Parietal lobe (tissue), 1 donor: ENCODE measurements around the gene EVI5L. TPM values are rescaled to one million over a fixed set of nuclear protein-coding genes. Genes with fewer than 3 reads are reported as not detected.

Experiments used
- total RNA-seq: library from RNA; depleted of rRNA; stranded (reverse); fragments of >200 nt; gene quantifications from one replicate; pipeline ENCODE4 v1.2.3, GENCODE V29; 2014

EVI5L gene
- 57.0 TPM for total RNA-seq

DNA sequence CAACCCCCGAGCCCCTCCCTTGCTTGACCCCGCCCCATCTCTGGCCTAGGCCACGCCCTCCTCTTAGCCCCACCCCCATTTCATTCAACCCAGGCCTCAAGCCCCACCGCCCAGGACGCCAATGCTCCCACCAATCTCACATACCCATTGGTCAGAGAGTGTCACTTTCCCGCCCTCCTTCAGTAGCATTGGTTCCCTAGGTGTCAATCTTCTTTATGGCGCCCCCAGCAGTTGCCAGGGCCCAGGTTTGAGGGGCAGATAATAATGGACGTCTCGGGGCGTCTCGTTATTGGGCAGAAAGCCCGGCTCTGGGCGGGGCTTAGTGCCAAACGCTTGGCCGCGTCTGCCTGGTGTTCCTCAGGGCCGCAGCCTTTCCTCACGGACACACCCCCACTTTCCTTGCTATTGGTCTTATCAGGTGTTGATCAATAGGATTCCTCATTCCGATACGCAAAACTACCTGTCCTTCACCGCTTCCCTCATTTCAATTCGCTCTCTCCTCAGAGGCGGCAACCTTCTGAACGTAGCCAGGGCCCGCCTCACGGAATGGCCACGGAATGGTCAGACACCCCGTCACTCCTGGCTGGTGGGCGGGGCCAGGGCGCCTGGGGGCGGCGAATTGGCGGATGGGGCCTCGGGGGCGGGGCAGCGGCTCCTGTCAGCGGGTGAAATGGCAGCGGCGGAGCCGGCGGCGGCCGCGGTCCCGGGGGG lies at the start of gene EVI5L:
Gene EVI5L, plus strand, starts transcription at position 658 of the 711 bp plus-strand sequence. CDS start 16,325 bp downstream, outside the sequence.

GRCh38 chr19:7874076-7874896 lies 44.3 kb downstream of the EVI5L start, which contains the start of gene PRR36:
Gene PRR36, minus strand, starts transcription at chr19:7874390. Its CDS starts 701 bp downstream, at chr19:7873689.

GRCh38 chr19:7888145-7888825 lies 58.3 kb downstream of the EVI5L start, which contains the start of gene LRRC8E:
Gene LRRC8E, plus strand, starts transcription at chr19:7888510. Its CDS starts 7,094 bp downstream, at chr19:7895604.

DNA sequence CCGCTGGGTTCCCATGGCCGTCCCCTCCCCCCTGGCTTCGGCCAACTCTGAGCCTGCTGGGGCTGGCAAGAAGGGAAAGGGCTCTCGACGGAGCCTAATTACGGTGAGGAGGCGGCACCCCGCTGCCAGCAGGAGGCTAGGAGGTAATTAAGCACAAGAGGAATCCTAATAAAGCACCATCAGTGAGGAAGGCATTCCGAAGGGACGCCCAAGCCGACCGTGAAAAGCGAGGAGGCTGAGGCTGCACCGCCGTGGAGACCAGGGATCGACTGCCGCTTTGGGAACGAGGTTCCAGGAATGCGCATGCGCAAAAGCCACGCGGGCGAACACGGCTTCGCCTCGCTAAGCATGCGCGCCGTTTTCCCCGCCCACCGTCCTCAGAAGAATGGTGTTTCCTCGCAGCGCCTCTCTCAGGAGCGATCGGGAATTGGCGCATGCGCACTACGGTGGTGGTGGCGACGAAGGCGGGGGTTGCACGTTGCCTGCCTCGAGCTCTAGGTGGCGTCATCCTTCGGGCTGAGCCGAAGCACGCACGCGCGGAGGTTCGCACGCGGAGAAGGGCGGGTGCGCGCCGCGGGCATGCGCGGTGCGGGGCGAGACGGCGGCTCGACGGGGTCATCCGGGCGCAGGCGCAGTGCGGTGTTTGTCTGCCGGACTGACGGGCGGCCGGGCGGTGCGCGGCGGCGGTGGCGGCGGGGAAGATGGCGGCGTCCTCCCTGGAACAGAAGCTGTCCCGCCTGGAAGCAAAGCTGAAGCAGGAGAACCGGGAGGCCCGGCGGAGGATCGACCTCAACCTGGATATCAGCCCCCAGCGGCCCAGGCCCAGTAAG lies 73.4 kb downstream of the EVI5L start, which contains the start of gene MAP2K7:
Gene MAP2K7, plus strand, starts transcription at position 634 of the 830 bp plus-strand sequence. Its CDS starts 68 bp downstream, at position 702.

Other genes starting within 250 kb of the EVI5L start
- 28.2 TPM for gene CAMSAP3, start 234.4 kb upstream of the EVI5L start, total RNA-seq
- gene XAB2, start 200.7 kb upstream of the EVI5L start, total RNA-seq: 32.9 TPM
- gene PET100, start 200.4 kb upstream of the EVI5L start, total RNA-seq: 23.2 TPM
- gene PCP2, start 196.5 kb upstream of the EVI5L start, total RNA-seq: not detected
- 3.4 TPM for gene STXBP2, start 193.1 kb upstream of the EVI5L start, total RNA-seq
- not detected for gene RETN, start 161.2 kb upstream of the EVI5L start, total RNA-seq
- gene MCEMP1, start 153.1 kb upstream of the EVI5L start, total RNA-seq: not detected
- 13.1 TPM for gene TRAPPC5, start 149.4 kb upstream of the EVI5L start, total RNA-seq
- gene FCER2, start 128.1 kb upstream of the EVI5L start, total RNA-seq: not detected
- gene CLEC4G, start 98.1 kb upstream of the EVI5L start, total RNA-seq: not detected
- gene CD209, start 82.7 kb upstream of the EVI5L start, total RNA-seq: not detected
- not detected for gene CLEC4M, start 67.0 kb upstream of the EVI5L start, total RNA-seq
- gene PRR36, start 44.2 kb downstream of the EVI5L start, total RNA-seq: 6.6 TPM
- not detected for gene LRRC8E, start 58.3 kb downstream of the EVI5L start, total RNA-seq
- 8.5 TPM for gene MAP2K7, start 73.7 kb downstream of the EVI5L start, total RNA-seq
- gene TGFBR3L, start 84.6 kb downstream of the EVI5L start, total RNA-seq: not detected
- 6.6 TPM for gene SNAPC2, start 90.1 kb downstream of the EVI5L start, total RNA-seq
- 38.5 TPM for gene CTXN1, start 95.9 kb downstream of the EVI5L start, total RNA-seq
- 40.4 TPM for gene TIMM44, start 113.4 kb downstream of the EVI5L start, total RNA-seq
- gene ELAVL1, start 175.4 kb downstream of the EVI5L start, total RNA-seq: 22.5 TPM
- not detected for gene CCL25, start 222.5 kb downstream of the EVI5L start, total RNA-seq